HepG2 (cell line): ENCODE data around the gene POLR3E. TPM values are rescaled to one million over a fixed set of nuclear protein-coding genes. Genes with fewer than 3 reads are reported as not detected.

Source experiments
- CREB1 ChIP-seq, 2 experiments: fragments of 450-650 bp in 1 of 2; IDR thresholded peaks; 2 replicates each; pipeline ENCODE4 v1.6.1; 2016 to 2017; ENCODE audit warnings: control low read depth in 1 of 2, mild to moderate bottlenecking in 1 of 2, missing compliant biosample characterization in 1 of 2, missing genetic modification characterization in 1 of 2
- JUN ChIP-seq: sonication (generic); formaldehyde crosslinking; IDR thresholded peaks from 2 replicates; pipeline ENCODE4 v1.4.0; 2020; ENCODE audit warnings: mild to moderate bottlenecking, missing genetic modification reagents
- MBD4 ChIP-seq: IDR thresholded peaks from 2 replicates; pipeline ENCODE4 v1.6.1; 2012; ENCODE audit warnings: low read length, inconsistent platforms, borderline replicate concordance
- MXD4 ChIP-seq: IDR thresholded peaks from 2 replicates; pipeline ENCODE4 v1.6.1; 2016; ENCODE audit warnings: mild to moderate bottlenecking, missing biosample characterization, missing genetic modification reagents
- NBN ChIP-seq: fragments of 450-650 bp; conservative IDR thresholded peaks from 2 replicates; pipeline ENCODE4 v1.6.1; 2017
- NCOA2 ChIP-seq: sonication (generic); formaldehyde crosslinking; IDR thresholded peaks from 2 replicates; pipeline ENCODE4 v1.8.0; 2022; ENCODE audit warnings: inconsistent platforms
- RFX1 ChIP-seq: fragments of 450-650 bp; IDR thresholded peaks from 2 replicates; pipeline ENCODE4 v1.6.1; 2017
- RXRB ChIP-seq: IDR thresholded peaks from 2 replicates; pipeline ENCODE4 v1.6.1; 2016; ENCODE audit warnings: borderline replicate concordance, missing genetic modification reagents, missing compliant biosample characterization
- SP140L ChIP-seq: sonication (generic); formaldehyde crosslinking; IDR thresholded peaks from 2 replicates; pipeline ENCODE4 v1.4.0; 2020; ENCODE audit warnings: missing genetic modification reagents, borderline replicate concordance
- TBP ChIP-seq: sonication (generic); formaldehyde crosslinking; IDR thresholded peaks from 2 replicates; pipeline ENCODE4 v1.5.0; 2020; ENCODE audit warnings: missing genetic modification reagents
- ZNF761 ChIP-seq: sonication (generic); formaldehyde crosslinking; conservative IDR thresholded peaks from 2 replicates; pipeline ENCODE4 v1.4.0; 2020; ENCODE audit warnings: mild to moderate bottlenecking, missing genetic modification reagents
- polyA plus RNA-seq, 8 experiments: library from polyadenylated mRNA; depleted of rRNA in 3 of 8; stranded (reverse) in 7 of 8; unstranded in 1 of 8; fragments of >200 nt; fragmentation: Illumina TruSeq in 4 of 8; extraction: Trizol in 4 of 8; gene quantifications; 2 replicates each; pipeline versions ENCODE4 v1.2.1 to v1.2.3, GENCODE V29; 2011 to 2016; ENCODE audit warnings: low read depth in 4 of 8, missing spikeins in 1 of 8, mixed read lengths in 1 of 8; ENCODE audit not compliant: insufficient read depth in 1 of 8
- total RNA-seq, 5 experiments: library from RNA; depleted of rRNA; stranded (reverse); fragments of >200 nt; fragmentation: Illumina TruSeq; extraction: Trizol; gene quantifications; 2 replicates each; pipeline ENCODE4 v1.2.3, GENCODE V29; 2016; ENCODE audit warnings: low read depth in 1 of 5
- TF ChIP-seq, protein P1 (sequence below): sonication (generic); formaldehyde crosslinking; IDR thresholded peaks from 2 replicates; pipeline ENCODE4 v1.8.1; 2023; ENCODE audit warnings: mild to moderate bottlenecking, missing genetic modification reagents
- TF ChIP-seq, protein P2 (sequence below): sonication (generic); formaldehyde crosslinking; IDR thresholded peaks from 2 replicates; pipeline ENCODE4 v1.4.0; 2020; ENCODE audit warnings: mild to moderate bottlenecking, missing genetic modification reagents
- TF ChIP-seq, protein P3 (sequence below): sonication (generic); formaldehyde crosslinking; IDR thresholded peaks from 2 replicates; pipeline ENCODE4 v1.5.1; 2020; ENCODE audit warnings: missing genetic modification reagents, mild to moderate bottlenecking, borderline replicate concordance
- TF ChIP-seq, protein P4 (sequence below): sonication (generic); formaldehyde crosslinking; IDR thresholded peaks from 2 replicates; pipeline ENCODE4 v1.4.0; 2020; ENCODE audit warnings: missing genetic modification reagents, borderline replicate concordance
- TF ChIP-seq, protein P5 (sequence below): sonication (generic); formaldehyde crosslinking; IDR thresholded peaks from 2 replicates; pipeline ENCODE4 v1.4.0; 2020; ENCODE audit warnings: low read depth, mild to moderate bottlenecking, missing genetic modification reagents
- TF ChIP-seq, protein P6 (sequence below): sonication (generic); formaldehyde crosslinking; IDR thresholded peaks from 2 replicates; pipeline ENCODE4 v1.4.0; 2020; ENCODE audit warnings: low read depth, mild to moderate bottlenecking, missing genetic modification reagents
- TF ChIP-seq, protein P7 (sequence below): sonication (generic); formaldehyde crosslinking; IDR thresholded peaks from 2 replicates; pipeline ENCODE4 v1.4.0; 2020; ENCODE audit warnings: missing genetic modification reagents

Gene POLR3E
- total and polyA plus RNA-seq, 2 of the 13 experiments (the other 11 are each of a cell fraction or from before 2014, with no cell fraction given): 135 to 262 TPM

DNA sequence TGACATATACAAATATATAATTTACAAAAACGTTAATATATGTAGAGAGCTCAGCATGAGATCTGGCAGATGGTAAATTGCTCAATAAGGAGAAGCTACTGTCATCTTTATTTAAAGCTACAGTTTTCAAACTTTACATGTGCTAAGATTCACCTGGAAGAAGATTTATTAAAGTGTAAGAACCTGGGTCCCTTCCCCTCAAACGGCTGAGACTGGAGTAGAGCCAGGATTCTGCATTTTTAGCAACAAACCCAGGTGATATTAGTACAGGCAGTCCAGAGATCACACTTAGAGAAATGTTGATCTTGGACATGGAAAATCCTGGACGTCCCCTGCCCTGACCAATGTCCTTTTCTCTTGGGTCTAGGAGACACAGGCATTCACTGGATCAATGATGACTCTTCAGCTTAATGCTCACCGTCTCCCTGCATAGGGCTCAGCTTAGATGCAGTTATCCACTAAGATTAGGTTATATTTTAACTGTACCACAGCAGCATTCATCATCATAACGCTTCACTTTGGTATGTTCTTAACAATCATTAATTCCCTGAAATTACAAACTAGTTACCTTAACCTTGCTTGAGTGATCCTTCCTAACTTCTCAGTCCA is 56.8 kb downstream of the POLR3E start (continued):
- no peak for TF ChIP-seq TBP (CRISPR knock-in tag)
- TF ChIP-seq, protein P1, sequence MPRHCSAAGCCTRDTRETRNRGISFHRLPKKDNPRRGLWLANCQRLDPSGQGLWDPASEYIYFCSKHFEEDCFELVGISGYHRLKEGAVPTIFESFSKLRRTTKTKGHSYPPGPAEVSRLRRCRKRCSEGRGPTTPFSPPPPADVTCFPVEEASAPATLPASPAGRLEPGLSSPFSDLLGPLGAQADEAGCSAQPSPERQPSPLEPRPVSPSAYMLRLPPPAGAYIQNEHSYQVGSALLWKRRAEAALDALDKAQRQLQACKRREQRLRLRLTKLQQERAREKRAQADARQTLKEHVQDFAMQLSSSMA (CRISPR knock-in tag): no peak
- no peak for TF ChIP-seq SP140L (CRISPR knock-in tag)
- no peak for TF ChIP-seq NCOA2 (CRISPR knock-in tag)
- TF ChIP-seq, protein P2, sequence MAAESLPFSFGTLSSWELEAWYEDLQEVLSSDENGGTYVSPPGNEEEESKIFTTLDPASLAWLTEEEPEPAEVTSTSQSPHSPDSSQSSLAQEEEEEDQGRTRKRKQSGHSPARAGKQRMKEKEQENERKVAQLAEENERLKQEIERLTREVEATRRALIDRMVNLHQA (CRISPR knock-in tag): no peak
- TF ChIP-seq, protein P3, sequence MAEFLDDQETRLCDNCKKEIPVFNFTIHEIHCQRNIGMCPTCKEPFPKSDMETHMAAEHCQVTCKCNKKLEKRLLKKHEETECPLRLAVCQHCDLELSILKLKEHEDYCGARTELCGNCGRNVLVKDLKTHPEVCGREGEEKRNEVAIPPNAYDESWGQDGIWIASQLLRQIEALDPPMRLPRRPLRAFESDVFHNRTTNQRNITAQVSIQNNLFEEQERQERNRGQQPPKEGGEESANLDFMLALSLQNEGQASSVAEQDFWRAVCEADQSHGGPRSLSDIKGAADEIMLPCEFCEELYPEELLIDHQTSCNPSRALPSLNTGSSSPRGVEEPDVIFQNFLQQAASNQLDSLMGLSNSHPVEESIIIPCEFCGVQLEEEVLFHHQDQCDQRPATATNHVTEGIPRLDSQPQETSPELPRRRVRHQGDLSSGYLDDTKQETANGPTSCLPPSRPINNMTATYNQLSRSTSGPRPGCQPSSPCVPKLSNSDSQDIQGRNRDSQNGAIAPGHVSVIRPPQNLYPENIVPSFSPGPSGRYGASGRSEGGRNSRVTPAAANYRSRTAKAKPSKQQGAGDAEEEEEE: no peak
- peak; percentile 62; the same call in 1 of the 2 replicates for TF ChIP-seq RXRB
- TF ChIP-seq, protein P4, sequence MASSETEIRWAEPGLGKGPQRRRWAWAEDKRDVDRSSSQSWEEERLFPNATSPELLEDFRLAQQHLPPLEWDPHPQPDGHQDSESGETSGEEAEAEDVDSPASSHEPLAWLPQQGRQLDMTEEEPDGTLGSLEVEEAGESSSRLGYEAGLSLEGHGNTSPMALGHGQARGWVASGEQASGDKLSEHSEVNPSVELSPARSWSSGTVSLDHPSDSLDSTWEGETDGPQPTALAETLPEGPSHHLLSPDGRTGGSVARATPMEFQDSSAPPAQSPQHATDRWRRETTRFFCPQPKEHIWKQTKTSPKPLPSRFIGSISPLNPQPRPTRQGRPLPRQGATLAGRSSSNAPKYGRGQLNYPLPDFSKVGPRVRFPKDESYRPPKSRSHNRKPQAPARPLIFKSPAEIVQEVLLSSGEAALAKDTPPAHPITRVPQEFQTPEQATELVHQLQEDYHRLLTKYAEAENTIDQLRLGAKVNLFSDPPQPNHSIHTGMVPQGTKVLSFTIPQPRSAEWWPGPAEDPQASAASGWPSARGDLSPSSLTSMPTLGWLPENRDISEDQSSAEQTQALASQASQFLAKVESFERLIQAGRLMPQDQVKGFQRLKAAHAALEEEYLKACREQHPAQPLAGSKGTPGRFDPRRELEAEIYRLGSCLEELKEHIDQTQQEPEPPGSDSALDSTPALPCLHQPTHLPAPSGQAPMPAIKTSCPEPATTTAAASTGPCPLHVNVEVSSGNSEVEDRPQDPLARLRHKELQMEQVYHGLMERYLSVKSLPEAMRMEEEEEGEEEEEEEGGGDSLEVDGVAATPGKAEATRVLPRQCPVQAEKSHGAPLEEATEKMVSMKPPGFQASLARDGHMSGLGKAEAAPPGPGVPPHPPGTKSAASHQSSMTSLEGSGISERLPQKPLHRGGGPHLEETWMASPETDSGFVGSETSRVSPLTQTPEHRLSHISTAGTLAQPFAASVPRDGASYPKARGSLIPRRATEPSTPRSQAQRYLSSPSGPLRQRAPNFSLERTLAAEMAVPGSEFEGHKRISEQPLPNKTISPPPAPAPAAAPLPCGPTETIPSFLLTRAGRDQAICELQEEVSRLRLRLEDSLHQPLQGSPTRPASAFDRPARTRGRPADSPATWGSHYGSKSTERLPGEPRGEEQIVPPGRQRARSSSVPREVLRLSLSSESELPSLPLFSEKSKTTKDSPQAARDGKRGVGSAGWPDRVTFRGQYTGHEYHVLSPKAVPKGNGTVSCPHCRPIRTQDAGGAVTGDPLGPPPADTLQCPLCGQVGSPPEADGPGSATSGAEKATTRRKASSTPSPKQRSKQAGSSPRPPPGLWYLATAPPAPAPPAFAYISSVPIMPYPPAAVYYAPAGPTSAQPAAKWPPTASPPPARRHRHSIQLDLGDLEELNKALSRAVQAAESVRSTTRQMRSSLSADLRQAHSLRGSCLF: no peak
- TF ChIP-seq JUN (CRISPR knock-in tag): no peak
- TF ChIP-seq MXD4: no peak
- TF ChIP-seq CREB1 (IDR thresholded peaks at IDR 0.05): no peak
- peak; percentile 41 for TF ChIP-seq CREB1 (CRISPR knock-in tag; IDR thresholded peaks at IDR 0.05)
- no peak for TF ChIP-seq ZNF761 (CRISPR knock-in tag)
- TF ChIP-seq, protein P5, sequence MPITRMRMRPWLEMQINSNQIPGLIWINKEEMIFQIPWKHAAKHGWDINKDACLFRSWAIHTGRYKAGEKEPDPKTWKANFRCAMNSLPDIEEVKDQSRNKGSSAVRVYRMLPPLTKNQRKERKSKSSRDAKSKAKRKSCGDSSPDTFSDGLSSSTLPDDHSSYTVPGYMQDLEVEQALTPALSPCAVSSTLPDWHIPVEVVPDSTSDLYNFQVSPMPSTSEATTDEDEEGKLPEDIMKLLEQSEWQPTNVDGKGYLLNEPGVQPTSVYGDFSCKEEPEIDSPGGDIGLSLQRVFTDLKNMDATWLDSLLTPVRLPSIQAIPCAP (CRISPR knock-in tag): no peak
- no peak for TF ChIP-seq NBN
- TF ChIP-seq RFX1: no peak
- no peak for TF ChIP-seq MBD4
- TF ChIP-seq, protein P6, sequence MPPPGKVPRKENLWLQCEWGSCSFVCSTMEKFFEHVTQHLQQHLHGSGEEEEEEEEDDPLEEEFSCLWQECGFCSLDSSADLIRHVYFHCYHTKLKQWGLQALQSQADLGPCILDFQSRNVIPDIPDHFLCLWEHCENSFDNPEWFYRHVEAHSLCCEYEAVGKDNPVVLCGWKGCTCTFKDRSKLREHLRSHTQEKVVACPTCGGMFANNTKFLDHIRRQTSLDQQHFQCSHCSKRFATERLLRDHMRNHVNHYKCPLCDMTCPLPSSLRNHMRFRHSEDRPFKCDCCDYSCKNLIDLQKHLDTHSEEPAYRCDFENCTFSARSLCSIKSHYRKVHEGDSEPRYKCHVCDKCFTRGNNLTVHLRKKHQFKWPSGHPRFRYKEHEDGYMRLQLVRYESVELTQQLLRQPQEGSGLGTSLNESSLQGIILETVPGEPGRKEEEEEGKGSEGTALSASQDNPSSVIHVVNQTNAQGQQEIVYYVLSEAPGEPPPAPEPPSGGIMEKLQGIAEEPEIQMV (CRISPR knock-in tag): no peak
- TF ChIP-seq, protein P7, sequence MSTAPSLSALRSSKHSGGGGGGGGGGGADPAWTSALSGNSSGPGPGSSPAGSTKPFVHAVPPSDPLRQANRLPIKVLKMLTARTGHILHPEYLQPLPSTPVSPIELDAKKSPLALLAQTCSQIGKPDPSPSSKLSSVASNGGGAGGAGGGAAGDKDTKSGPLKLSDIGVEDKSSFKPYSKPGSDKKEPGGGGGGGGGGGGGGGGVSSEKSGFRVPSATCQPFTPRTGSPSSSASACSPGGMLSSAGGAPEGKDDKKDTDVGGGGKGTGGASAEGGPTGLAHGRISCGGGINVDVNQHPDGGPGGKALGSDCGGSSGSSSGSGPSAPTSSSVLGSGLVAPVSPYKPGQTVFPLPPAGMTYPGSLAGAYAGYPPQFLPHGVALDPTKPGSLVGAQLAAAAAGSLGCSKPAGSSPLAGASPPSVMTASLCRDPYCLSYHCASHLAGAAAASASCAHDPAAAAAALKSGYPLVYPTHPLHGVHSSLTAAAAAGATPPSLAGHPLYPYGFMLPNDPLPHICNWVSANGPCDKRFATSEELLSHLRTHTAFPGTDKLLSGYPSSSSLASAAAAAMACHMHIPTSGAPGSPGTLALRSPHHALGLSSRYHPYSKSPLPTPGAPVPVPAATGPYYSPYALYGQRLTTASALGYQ: no peak
